HG02884 (cell line): ENCODE measurements around the gene SNX7.

ENCODE experiments used
- ATAC-seq: cut with Tn5 transposase; IDR thresholded peaks from one replicate; pipeline ENCODE4 v1.9.1; 2021; ENCODE audit warnings: mild to moderate bottlenecking, moderate library complexity; ENCODE audit not compliant: unreplicated experiment

SNX7 gene

DNA sequence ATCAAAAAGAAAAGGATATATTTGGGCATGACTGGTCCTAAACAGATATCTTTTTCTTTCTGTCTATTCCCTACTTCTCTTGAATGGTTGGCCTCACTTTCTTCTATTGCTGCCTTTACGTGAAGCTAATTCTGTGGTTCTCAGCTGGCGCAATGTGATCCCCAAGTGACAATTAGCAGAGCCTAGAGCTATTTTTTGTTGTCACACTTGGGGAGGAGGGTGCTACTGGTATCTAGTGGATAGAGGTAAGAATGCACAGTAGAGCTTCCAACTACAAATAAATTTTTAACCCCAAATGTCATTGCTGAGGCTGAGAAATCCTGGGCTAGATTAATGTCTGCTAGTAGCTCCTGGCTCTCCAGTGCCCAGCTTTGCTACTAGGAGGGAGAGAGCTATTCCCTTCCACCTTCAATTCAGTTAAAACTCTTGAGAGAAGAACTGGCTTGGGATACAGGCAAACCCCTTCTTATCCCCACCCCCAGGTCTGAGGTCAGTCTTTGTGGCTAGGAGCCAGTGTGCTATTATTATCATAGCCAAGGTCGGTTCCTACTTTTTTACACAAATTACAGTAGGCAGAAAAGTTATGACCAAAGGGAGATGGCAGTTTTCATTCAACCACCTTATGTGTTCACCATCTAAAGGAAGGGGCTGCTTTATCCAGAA lies 102.1 kb downstream of the SNX7 start:
- no peak for ATAC-seq

DNA sequence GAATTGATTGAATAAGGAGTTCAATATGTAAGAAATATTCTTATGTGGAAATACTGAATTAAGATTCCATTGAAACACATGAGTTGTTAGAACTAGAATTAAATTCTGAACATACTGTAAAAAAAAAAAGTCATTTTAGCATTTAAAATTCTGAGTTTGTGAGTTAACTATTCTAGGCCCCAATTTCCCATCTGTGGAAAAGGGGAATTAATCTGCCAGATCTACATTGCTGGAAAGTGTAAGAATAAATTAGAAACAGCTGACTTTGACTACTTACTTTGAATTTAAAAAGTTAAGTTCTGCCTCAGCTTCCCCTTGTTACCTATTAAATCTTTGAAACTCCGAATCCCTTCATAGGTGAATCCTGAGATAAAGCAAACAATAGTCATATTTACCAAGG lies 103.0 kb downstream of the SNX7 start:
- ATAC-seq: no peak

DNA sequence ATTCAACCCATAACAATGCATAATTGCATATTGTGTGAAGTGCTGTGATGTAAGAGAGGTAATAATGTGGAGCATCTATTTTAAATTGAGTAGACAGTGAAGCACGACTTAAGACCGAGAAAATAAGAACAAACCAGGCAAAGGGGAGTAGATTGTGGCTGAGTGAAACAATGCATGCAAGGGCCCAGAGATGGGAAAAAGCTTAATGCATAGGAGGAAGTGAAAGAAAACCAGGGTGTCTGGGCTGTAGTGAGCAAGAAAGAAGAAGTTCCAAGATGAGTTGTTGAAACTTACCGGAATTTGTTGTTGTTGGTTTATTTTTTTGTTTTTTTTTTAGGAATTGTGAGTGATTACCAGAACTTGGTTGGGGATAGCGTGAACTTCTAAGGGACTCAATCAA lies 104.7 kb downstream of the SNX7 start:
- ATAC-seq: peak; percentile 87

DNA sequence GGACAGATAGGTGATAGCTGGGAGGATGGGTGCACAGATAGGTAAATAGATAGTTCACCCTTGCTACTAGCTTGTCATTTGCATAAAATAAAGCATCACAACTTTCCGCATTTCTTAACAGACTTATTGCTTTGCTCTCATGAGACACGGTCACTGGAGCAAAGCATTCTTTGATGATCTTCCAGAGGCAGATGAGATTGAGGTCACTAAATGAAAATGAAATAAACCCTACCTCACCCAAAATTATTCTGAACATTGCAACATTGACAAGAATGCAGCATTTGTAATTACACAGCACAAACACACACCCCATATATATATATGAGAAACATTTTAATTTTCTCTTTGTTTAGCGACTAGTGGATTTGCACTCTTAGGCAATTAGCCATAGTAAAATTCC lies 107.6 kb downstream of the SNX7 start:
- no peak for ATAC-seq

DNA sequence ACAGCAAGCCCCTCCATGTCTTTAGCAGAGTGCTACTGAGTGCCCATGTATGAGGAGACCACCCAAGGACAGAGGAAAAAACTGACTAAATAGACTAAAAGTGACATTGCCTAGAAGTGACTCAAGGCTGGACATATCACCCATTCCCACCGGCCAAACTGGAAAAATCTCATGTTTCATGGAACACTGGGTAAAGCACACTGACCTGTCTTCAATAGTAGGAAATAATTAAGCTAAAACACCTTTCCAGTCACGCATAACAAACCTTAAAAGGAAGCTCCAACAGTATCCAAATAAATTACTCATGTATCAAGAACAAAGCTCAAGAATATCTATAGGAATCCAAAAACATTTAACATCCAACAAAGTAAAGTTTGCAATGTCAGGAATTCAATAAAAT lies 120.4 kb downstream of the SNX7 start:
- ATAC-seq: no peak

DNA sequence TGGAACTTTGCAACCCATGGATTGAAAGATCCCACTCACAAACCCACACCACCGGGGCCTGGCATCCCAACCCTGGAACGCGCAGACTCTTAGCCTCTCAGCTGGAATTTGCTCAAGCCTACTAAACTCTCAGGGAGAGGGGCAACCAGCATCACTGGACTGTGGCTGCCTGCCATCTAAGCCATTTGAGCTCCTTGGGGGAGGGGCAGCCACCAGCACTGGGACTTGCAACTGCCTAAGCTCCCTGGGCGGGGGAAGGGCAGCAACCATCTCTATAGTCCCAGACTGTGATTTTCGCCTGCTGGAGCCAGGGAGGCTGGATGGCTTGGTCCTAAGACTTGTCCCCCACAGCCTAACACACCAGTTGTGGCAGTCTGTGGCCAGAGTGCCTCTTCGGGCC lies 122.3 kb downstream of the SNX7 start:
- no peak for ATAC-seq

DNA sequence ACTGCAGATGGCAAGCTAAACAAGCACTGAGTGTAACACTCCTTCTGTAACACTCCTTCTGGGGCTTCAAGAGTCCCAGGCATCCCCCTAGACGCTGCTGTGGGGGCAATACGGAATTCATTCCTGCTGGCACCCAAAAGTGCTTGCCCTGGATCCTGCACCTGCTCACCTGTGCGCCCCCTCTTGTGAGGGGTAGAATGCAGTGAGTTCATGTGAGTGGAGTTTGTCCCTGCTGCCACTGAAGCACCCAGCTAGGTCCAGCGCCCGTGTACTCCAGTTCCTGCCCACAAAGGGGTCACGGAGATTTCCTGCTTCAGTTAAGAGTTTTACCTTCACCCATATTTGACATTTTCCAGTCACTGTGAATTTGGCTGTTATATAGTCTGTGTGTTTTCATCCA lies 130.0 kb downstream of the SNX7 start:
- ATAC-seq: no peak

DNA sequence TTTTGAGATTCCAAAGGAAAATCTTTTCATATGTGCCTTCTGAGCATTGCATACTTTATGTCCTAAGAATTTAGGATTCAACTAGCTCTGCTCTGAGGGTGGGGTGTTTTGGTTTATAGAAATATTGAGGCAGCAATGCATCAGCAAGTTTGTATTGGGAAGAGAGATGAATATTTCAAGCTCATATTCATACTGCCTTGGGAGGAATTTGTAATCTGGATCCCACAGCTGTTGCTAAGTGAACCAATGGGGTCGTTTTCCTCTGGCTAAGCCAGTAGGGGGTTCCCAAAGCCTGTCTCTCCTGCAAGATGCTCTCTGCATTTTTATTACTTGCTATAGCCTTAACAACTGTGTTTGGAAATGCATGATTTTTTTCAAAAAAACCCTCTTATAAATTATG lies 130.6 kb downstream of the SNX7 start:
- no peak for ATAC-seq

DNA sequence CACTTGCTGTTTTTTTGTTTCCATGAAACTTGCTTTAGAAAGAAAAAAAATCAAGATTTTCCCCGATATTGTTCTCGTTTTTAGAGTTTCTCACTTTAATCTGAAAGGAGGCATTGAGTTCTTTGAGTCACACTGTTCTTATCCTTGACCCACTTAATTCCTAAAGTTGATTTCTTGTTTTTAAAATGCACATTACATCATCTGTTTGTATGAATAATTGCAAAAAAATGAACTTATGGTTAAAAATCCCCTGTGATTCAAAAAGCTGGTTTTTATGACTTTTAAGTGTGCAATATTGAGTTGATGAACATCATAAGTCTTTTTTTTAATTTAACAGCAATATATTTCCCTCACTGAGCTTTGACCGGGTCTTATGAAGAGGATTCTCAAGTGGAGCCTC lies 131.6 kb downstream of the SNX7 start:
- ATAC-seq: no peak

DNA sequence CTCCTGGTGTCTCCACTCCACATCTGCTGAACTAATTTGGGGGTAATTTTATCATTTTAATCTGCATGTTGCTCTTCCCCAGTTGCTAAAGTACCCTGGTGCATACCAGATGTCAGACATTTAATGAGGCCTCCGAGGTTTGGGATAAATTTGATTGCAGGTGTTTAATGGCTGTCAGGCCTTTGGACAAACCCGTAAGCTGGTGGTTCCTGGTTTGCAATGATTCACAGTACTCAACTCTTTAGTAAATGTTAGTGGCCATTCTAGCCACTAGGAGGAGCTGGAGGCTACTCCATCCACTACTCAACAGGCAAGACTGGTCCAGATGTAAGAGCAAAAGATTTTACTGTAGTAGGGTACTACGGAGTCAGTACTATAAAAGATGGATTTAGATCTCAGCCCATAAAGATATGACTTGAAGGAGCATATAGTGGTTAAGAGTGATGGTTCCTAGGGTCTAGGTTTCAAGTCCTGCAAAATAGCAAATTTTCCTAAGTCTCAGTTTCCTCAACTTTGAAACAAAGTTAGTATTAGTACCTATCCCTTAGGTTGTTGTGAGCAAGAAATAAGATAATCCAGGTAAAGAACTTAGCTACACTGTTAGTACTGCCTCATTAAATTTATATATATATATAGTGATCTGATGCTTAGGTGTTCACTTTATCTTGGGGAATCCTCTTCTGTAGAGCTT lies 132.8 kb downstream of the SNX7 start:
- peak; percentile 99 for ATAC-seq

DNA sequence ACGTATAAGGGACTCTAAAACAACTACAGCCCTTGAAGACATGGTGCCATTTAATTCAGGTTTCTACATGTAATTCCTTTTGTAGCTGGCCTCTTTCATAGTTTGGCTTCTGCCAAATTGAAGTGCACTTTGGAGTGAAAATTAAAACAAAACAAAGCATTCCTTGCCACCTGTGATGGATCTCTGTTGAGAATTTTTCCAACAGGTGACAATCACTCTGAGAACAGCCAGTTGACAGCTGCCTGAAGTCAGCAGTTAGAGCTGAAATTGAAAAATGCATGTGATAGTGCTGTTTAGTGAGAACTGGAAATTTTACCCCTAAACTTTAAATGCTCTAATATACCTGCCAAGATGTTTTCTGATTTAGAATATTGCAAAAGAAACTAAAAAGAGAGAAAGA lies 134.5 kb downstream of the SNX7 start:
- no peak for ATAC-seq

DNA sequence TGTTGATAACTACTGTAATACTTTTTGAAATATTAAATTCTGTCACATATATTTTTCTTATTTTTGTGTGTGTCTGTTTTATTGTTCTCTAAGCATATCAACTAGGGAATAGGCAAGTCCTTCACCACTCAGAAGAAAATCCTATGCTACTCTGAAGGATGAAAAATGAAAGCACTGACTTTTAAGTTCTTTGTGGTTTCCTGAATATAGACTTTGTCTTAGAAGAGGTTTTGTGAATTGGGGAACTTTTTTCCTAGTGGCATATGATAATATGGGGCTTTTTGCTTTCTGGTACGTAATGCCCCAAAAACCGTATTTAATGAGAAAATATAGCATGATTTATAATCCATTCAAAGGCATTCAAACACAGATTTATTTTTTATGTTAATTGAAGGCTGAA lies 136.0 kb downstream of the SNX7 start:
- no peak for ATAC-seq
